Endothelial cell of umbilical vein (primary cell): ENCODE measurements around the gene PARVA.

ENCODE experiments used
- EZH2 ChIP-seq: IDR thresholded peaks from 2 replicates; pipeline ENCODE4 v1.6.1; 2012; ENCODE audit warnings: borderline replicate concordance, low read depth, mild to moderate bottlenecking, moderate library complexity, low read length, inconsistent platforms; ENCODE audit not compliant: severe bottlenecking
- FOS ChIP-seq: IDR thresholded peaks from 2 replicates; pipeline ENCODE4 v1.6.1; 2011; ENCODE audit warnings: mild to moderate bottlenecking, low read length, moderate library complexity, borderline replicate concordance; ENCODE audit not compliant: insufficient read depth
- GATA2 ChIP-seq: IDR thresholded peaks from 2 replicates; pipeline ENCODE4 v1.7.0; 2011; ENCODE audit warnings: low read depth, mild to moderate bottlenecking, moderate library complexity, mixed read lengths, low read length; ENCODE audit not compliant: insufficient read length, insufficient read depth
- JUN ChIP-seq: IDR thresholded peaks from 2 replicates; pipeline ENCODE4 v1.6.1; 2011; ENCODE audit warnings: borderline replicate concordance, low read depth; ENCODE audit not compliant: insufficient read length, insufficient read depth
- MYC ChIP-seq: IDR thresholded peaks from one replicate; pipeline ENCODE4 v1.6.1; 2011; ENCODE audit warnings: mild to moderate bottlenecking, low read depth, low read length
- POLR2A ChIP-seq: IDR thresholded peaks from 2 replicates; pipeline ENCODE4 v1.6.1; 2012; ENCODE audit warnings: low read depth, mild to moderate bottlenecking, control low read depth, low read length
- POLR2AphosphoS5 ChIP-seq: IDR thresholded peaks from 2 replicates; pipeline ENCODE4 v1.6.1; 2012; ENCODE audit warnings: low read depth, mild to moderate bottlenecking, control low read depth, low read length, moderate library complexity; ENCODE audit not compliant: insufficient read depth
- TF ChIP-seq, protein P1 (sequence below), 2 donors: IDR thresholded peaks; 1 replicate in 1 of 2; 2 replicates in 1 of 2; pipeline ENCODE4 v1.5.1; 2011; ENCODE audit warnings: low read length in 2 of 2, mild to moderate bottlenecking in 2 of 2, moderate library complexity in 2 of 2, control low read depth in 1 of 2, inconsistent platforms in 1 of 2, low read depth in 1 of 2; ENCODE audit not compliant: insufficient read depth in 1 of 2; ENCODE audit errors: extremely low read depth in 1 of 2

DNA sequence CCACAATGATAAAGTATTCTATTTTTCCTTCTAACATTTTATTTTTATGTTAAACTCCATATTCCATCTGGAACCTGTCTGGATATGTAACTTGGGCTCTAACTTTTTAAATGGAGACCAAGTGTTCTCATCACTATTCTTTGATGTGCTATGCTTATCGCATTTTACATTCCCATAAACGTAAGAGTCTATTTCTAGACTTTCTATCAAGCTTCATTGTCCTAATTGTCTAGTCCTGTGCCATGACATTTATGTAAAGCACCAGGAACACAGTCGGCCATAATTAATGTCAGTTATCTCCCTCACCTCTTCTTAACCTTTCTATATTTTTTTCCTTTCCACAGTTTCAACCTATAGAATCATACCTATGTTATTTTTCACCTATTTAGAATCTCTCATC, 183.0 kb downstream of the PARVA start:
- TF ChIP-seq EZH2 = no peak
- TF ChIP-seq, protein P1, sequence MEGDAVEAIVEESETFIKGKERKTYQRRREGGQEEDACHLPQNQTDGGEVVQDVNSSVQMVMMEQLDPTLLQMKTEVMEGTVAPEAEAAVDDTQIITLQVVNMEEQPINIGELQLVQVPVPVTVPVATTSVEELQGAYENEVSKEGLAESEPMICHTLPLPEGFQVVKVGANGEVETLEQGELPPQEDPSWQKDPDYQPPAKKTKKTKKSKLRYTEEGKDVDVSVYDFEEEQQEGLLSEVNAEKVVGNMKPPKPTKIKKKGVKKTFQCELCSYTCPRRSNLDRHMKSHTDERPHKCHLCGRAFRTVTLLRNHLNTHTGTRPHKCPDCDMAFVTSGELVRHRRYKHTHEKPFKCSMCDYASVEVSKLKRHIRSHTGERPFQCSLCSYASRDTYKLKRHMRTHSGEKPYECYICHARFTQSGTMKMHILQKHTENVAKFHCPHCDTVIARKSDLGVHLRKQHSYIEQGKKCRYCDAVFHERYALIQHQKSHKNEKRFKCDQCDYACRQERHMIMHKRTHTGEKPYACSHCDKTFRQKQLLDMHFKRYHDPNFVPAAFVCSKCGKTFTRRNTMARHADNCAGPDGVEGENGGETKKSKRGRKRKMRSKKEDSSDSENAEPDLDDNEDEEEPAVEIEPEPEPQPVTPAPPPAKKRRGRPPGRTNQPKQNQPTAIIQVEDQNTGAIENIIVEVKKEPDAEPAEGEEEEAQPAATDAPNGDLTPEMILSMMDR (IDR thresholded peaks at IDR 0.05; ENCODE audit: extremely low read depth in 1 of 2, insufficient read depth in 1 of 2, low read depth in 1 of 2, low read length in 2 of 2) = no peak
- no peak for TF ChIP-seq POLR2AphosphoS5
- TF ChIP-seq FOS = no peak
- no peak for TF ChIP-seq GATA2
- no peak for TF ChIP-seq POLR2A
- no peak for TF ChIP-seq MYC
- TF ChIP-seq JUN = no peak
